GM18508 (cell line): ENCODE results near the gene ZC3H7A.

Experiments
- ATAC-seq: cut with Tn5 transposase; IDR thresholded peaks from one replicate; pipeline ENCODE4 v1.9.1; 2021; ENCODE audit warnings: moderate number of reproducible peaks; ENCODE audit not compliant: insufficient read depth, unreplicated experiment

ZC3H7A gene

GRCh38 chr16:11779074-11779473 lies 18.0 kb downstream of the ZC3H7A start:
- ATAC-seq, result no peak

GRCh38 chr16:11774065-11774626 lies 22.9 kb downstream of the ZC3H7A start:
- no peak for ATAC-seq

GRCh38 chr16:11768849-11769248 lies 28.2 kb downstream of the ZC3H7A start:
- no peak for ATAC-seq

GRCh38 chr16:11762431-11762830 lies 34.6 kb downstream of the ZC3H7A start:
- no peak for ATAC-seq

- ATAC-seq, result no peak
Observed at GRCh38 chr16:11759997-11760396, 37.1 kb downstream of the ZC3H7A start.

GRCh38 chr16:11759163-11759834 lies 37.8 kb downstream of the ZC3H7A start:
- ATAC-seq, result no peak

- ATAC-seq, result no peak
Observed at GRCh38 chr16:11757671-11758545, 39.1 kb downstream of the ZC3H7A start.

- ATAC-seq, result no peak
Observed at GRCh38 chr16:11756248-11756647, 40.8 kb downstream of the ZC3H7A start.

- ATAC-seq, result no peak
Observed at GRCh38 chr16:11755022-11755760, 41.9 kb downstream of the ZC3H7A start.

GRCh38 chr16:11752856-11753255 lies 44.2 kb downstream of the ZC3H7A start:
- ATAC-seq, result no peak

- no peak for ATAC-seq
Observed at GRCh38 chr16:11750056-11750455, 47.0 kb downstream of the ZC3H7A start.

- no peak for ATAC-seq
Observed at GRCh38 chr16:11748404-11749254, 48.4 kb downstream of the ZC3H7A start.

GRCh38 chr16:11747949-11748403 lies 49.1 kb downstream of the ZC3H7A start:
- no peak for ATAC-seq

GRCh38 chr16:11744075-11744470 lies 53.0 kb downstream of the ZC3H7A start:
- ATAC-seq, result no peak

GRCh38 chr16:11743308-11744074 lies 53.6 kb downstream of the ZC3H7A start:
- ATAC-seq, result no peak

GRCh38 chr16:11742536-11743307 lies 54.3 kb downstream of the ZC3H7A start, which contains the start of gene TXNDC11:
TXNDC11 (minus strand) TSS chr16:11742857; CDS start chr16:11742730, 127 bp downstream.
- peak; percentile 69 for ATAC-seq

- ATAC-seq, result no peak
Observed at GRCh38 chr16:11742093-11742535, 54.9 kb downstream of the ZC3H7A start.

- ATAC-seq, result no peak
Observed at GRCh38 chr16:11740567-11740966, 56.5 kb downstream of the ZC3H7A start.
